H1 (cell line): ENCODE results near the gene CAMKK1. TPM values are rescaled to one million over a fixed set of nuclear protein-coding genes. Genes with fewer than 3 reads are reported as not detected.

Experiments used
- CTCF ChIA-PET: fragments of 300-600 bp; sonication (Branson Sonifier 250); formaldehyde crosslinking; loops from one replicate; lab custom pipeline; 2021; ENCODE audit not compliant: partially characterized antibody; lab: Charles Lee
- POLR2A ChIA-PET: fragments of 300-600 bp; sonication (Branson Sonifier 250); formaldehyde crosslinking; loops from one replicate; lab custom pipeline; 2021; ENCODE audit warnings: inconsistent platforms; ENCODE audit not compliant: partially characterized antibody; lab: Charles Lee
- DNase-seq, 2 experiments: peaks; one replicate each; pipeline versions ENCODE4 v3.0.0 to v3.0.0-alpha.2; 2010 to 2022; ENCODE audit warnings: low spot score in 2 of 2, low read depth in 1 of 2, mixed read lengths in 1 of 2
- FAIRE-seq: peaks from 2 replicates; lab custom pipeline; 2011; peaks lifted over from hg19 to GRCh38; lab: Jason Lieb, UNC
- H2AFZ ChIP-seq: 2 replicates; pipeline ENCODE4 v1.8.1; 2012; ENCODE audit warnings: low read length, inconsistent platforms
- H2AK5ac ChIP-seq: 2 replicates; pipeline ENCODE4 v1.6.1; 2013; ENCODE audit warnings: low read depth, low read length
- H2BK120ac ChIP-seq: replicated peaks from 2 replicates; pipeline ENCODE3; 2013; ENCODE audit warnings: low read depth, low read length, inconsistent platforms
- H2BK12ac ChIP-seq: 2 replicates; pipeline ENCODE4 v1.6.1; 2013; ENCODE audit warnings: low read depth, low read length
- H2BK15ac ChIP-seq: 2 replicates; pipeline ENCODE4 v1.6.1; 2013; ENCODE audit warnings: low read length
- H2BK20ac ChIP-seq: 2 replicates; pipeline ENCODE4 v1.6.1; 2013; ENCODE audit warnings: low read length
- H2BK5ac ChIP-seq: 2 replicates; pipeline ENCODE4 v1.6.1; 2013; ENCODE audit warnings: low read depth, low read length
- H3K14ac ChIP-seq: 2 replicates; pipeline ENCODE4 v1.6.1; 2013; ENCODE audit warnings: inconsistent platforms; ENCODE audit not compliant: insufficient read length
- H3K18ac ChIP-seq: 2 replicates; pipeline ENCODE4 v1.6.1; 2013; ENCODE audit warnings: low read length; ENCODE audit errors: extremely low read depth
- H3K23ac ChIP-seq: 2 replicates; pipeline ENCODE4 v1.6.1; 2013; ENCODE audit warnings: inconsistent platforms; ENCODE audit not compliant: insufficient read length
- H3K23me2 ChIP-seq: 2 replicates; pipeline ENCODE4 v1.6.1; 2013; ENCODE audit warnings: low read depth, low read length
- H3K27ac ChIP-seq: 2 replicates; pipeline ENCODE4 v1.6.1; 2011; ENCODE audit warnings: low read depth, low read length, inconsistent platforms
- H3K27me3 ChIP-seq, 4 experiments: replicated peaks in 1 of 4; 1 replicate in 1 of 4; 2 replicates in 3 of 4; pipeline versions ENCODE4 v1.6.1 to v1.8.1; 2011 to 2013; ENCODE audit warnings: low read length in 3 of 4, mild to moderate bottlenecking in 3 of 4, inconsistent platforms in 2 of 4, mixed read lengths in 2 of 4, moderate library complexity in 1 of 4; ENCODE audit not compliant: control insufficient read depth in 3 of 4, insufficient read depth in 3 of 4; ENCODE audit errors: extremely low read depth in 1 of 4
- H3K36me3 ChIP-seq, 4 experiments: 2 replicates each; pipeline versions ENCODE4 v1.6.1 to v1.8.1; 2011 to 2013; ENCODE audit warnings: mild to moderate bottlenecking in 4 of 4, low read length in 3 of 4, moderate library complexity in 2 of 4, control low read depth in 1 of 4, inconsistent platforms in 1 of 4; ENCODE audit not compliant: insufficient read depth in 4 of 4, control insufficient read depth in 2 of 4
- H3K4ac ChIP-seq: replicated peaks from 2 replicates; pipeline ENCODE3; 2013; ENCODE audit warnings: low read length, low read depth, mixed read lengths, inconsistent platforms; ENCODE audit not compliant: insufficient read length
- H3K4me1 ChIP-seq, 4 experiments: replicated peaks in 1 of 4; 1 replicate in 1 of 4; 2 replicates in 3 of 4; pipeline versions ENCODE4 v1.6.1 to v1.8.1; 2011 to 2013; ENCODE audit warnings: low read length in 3 of 4, inconsistent platforms in 2 of 4, mixed read lengths in 1 of 4; ENCODE audit not compliant: insufficient read depth in 4 of 4, control insufficient read depth in 3 of 4
- H3K4me2 ChIP-seq, 2 experiments: 2 replicates each; pipeline versions ENCODE4 v1.6.1 to v1.8.1; 2011 to 2013; ENCODE audit warnings: low read depth in 2 of 2, low read length in 2 of 2, control low read depth in 1 of 2, inconsistent platforms in 1 of 2, mild to moderate bottlenecking in 1 of 2; ENCODE audit not compliant: insufficient read depth in 1 of 2
- H3K4me3 ChIP-seq, 4 experiments: fragments of 200-600, 300-600 bp in 1 of 4; sonication (generic), shearing (Covaris generic), sonication (Bioruptor Twin) in 1 of 4; 2 replicates each; pipeline versions ENCODE4 v1.5.1 to v1.8.1; 2011 to 2016; ENCODE audit warnings: low read length in 4 of 4, low read depth in 3 of 4, control low read depth in 2 of 4, inconsistent platforms in 2 of 4, mild to moderate bottlenecking in 2 of 4, mixed read lengths in 1 of 4, moderate library complexity in 1 of 4; ENCODE audit not compliant: insufficient read depth in 2 of 4; ENCODE audit errors: extremely low read depth in 1 of 4
- H3K56ac ChIP-seq: replicated peaks from 2 replicates; pipeline ENCODE3; 2013; ENCODE audit warnings: low read depth, mild to moderate bottlenecking, mixed read lengths, low read length, inconsistent platforms; ENCODE audit not compliant: insufficient read length
- H3K79me1 ChIP-seq: 2 replicates; pipeline ENCODE4 v1.6.1; 2013; ENCODE audit warnings: low read depth, low read length, control low read depth
- H3K79me2 ChIP-seq, 2 experiments: 2 replicates each; pipeline versions ENCODE4 v1.6.1 to v1.8.1; 2012 to 2013; ENCODE audit warnings: low read length in 2 of 2, mild to moderate bottlenecking in 2 of 2, inconsistent platforms in 1 of 2; ENCODE audit not compliant: insufficient read depth in 2 of 2, control insufficient read depth in 1 of 2
- H3K9ac ChIP-seq, 4 experiments: replicated peaks in 1 of 4; 1 replicate in 1 of 4; 2 replicates in 3 of 4; pipeline versions ENCODE4 v1.6.1 to v1.8.1; 2011 to 2013; ENCODE audit warnings: low read depth in 3 of 4, low read length in 3 of 4, control low read depth in 2 of 4, mild to moderate bottlenecking in 2 of 4, moderate library complexity in 2 of 4, inconsistent platforms in 1 of 4; ENCODE audit errors: extremely low read depth in 1 of 4
- H3K9me3 ChIP-seq, 2 experiments: 2 replicates each; pipeline versions ENCODE4 v1.6.1 to v1.8.1; 2012 to 2013; ENCODE audit warnings: mild to moderate bottlenecking in 2 of 2, moderate library complexity in 2 of 2, control low read depth in 1 of 2, inconsistent platforms in 1 of 2, low read depth in 1 of 2, low read length in 1 of 2, mixed read lengths in 1 of 2; ENCODE audit not compliant: insufficient read depth in 2 of 2
- H4K20me1 ChIP-seq, 2 experiments: replicated peaks in 1 of 2; 2 replicates each; pipeline versions ENCODE3 to v1.8.1; 2011 to 2013; ENCODE audit warnings: inconsistent platforms in 2 of 2, low read length in 2 of 2, mild to moderate bottlenecking in 1 of 2; ENCODE audit not compliant: insufficient read depth in 2 of 2, control insufficient read depth in 1 of 2
- H4K5ac ChIP-seq: 2 replicates; pipeline ENCODE4 v1.6.1; 2013; ENCODE audit warnings: low read length, low read depth, mixed read lengths, inconsistent platforms; ENCODE audit not compliant: insufficient read length
- H4K8ac ChIP-seq: 2 replicates; pipeline ENCODE4 v1.8.0; 2013; ENCODE audit warnings: mild to moderate bottlenecking, moderate library complexity, low read length, inconsistent platforms; ENCODE audit not compliant: insufficient read depth; ENCODE audit errors: extremely low read depth
- H4K91ac ChIP-seq: replicated peaks from 2 replicates; pipeline ENCODE3; 2013; ENCODE audit warnings: low read length, mixed read lengths, inconsistent platforms; ENCODE audit not compliant: insufficient read length
- ATF3 ChIP-seq: IDR thresholded peaks from 2 replicates; pipeline ENCODE4 v1.6.1; 2011; ENCODE audit warnings: low read depth, mild to moderate bottlenecking, low read length; ENCODE audit not compliant: insufficient read depth
- BACH1 ChIP-seq: IDR thresholded peaks from 2 replicates; pipeline ENCODE4 v1.6.1; 2012; ENCODE audit warnings: low read length, improper control_type of control experiment
- CBX5 ChIP-seq: fragments of 300-800, 300-1000 bp; sonication (generic); IDR thresholded peaks from 2 replicates; pipeline ENCODE4 v1.7.1; 2016; ENCODE audit warnings: antibody characterized with exemption, low read length, low read depth
- CEBPB ChIP-seq: IDR thresholded peaks from 2 replicates; pipeline ENCODE4 v1.6.1; 2012; ENCODE audit warnings: low read depth, low read length
- CHD1 ChIP-seq: IDR thresholded peaks from 2 replicates; pipeline ENCODE4 v1.6.1; 2012; ENCODE audit warnings: low read depth, low read length, improper control_type of control experiment
- EP300 ChIP-seq, 2 experiments: IDR thresholded peaks; 1 replicate in 1 of 2; 2 replicates in 1 of 2; pipeline ENCODE4 v1.6.1; 2011 to 2012; ENCODE audit warnings: low read depth in 2 of 2, low read length in 2 of 2, mild to moderate bottlenecking in 2 of 2, borderline replicate concordance in 1 of 2, inconsistent platforms in 1 of 2, moderate library complexity in 1 of 2
- FOSL1 ChIP-seq: IDR thresholded peaks from 2 replicates; pipeline ENCODE4 v1.6.1; 2011; ENCODE audit warnings: mild to moderate bottlenecking, low read depth, low read length, moderate library complexity; ENCODE audit not compliant: insufficient read depth
- KDM4A ChIP-seq: IDR thresholded peaks from one replicate; pipeline ENCODE4 v1.7.1; 2012; ENCODE audit warnings: low read depth, mild to moderate bottlenecking, moderate library complexity, low read length, inconsistent platforms; ENCODE audit not compliant: severe bottlenecking
- TEAD4 ChIP-seq: IDR thresholded peaks from 2 replicates; pipeline ENCODE4 v1.6.1; 2012; ENCODE audit warnings: low read depth, low read length, inconsistent platforms, mixed read lengths
- YY1 ChIP-seq: IDR thresholded peaks from 2 replicates; pipeline ENCODE4 v1.6.1; 2011; ENCODE audit warnings: low read depth, mild to moderate bottlenecking, low read length
- WGBS, 2 experiments: shearing (Covaris generic) in 1 of 2; methylation state at CpG; one replicate each; pipeline versions ENCODE4 v1.1.6 to v1.1.7; 2013 to 2015; ENCODE audit warnings: low lambda C conversion rate in 2 of 2, mixed read lengths in 2 of 2, inconsistent platforms in 1 of 2, low coverage in 1 of 2, missing lambda C conversion rate in 1 of 2; ENCODE audit not compliant: insufficient replicate concordance in 2 of 2, insufficient coverage in 1 of 2, insufficient read length in 1 of 2; ENCODE audit errors: extremely low coverage in 1 of 2, missing lambda C conversion rate in 1 of 2; 5-methylcytosine and 5-hydroxymethylcytosine counted together
- polyA plus RNA-seq, 7 experiments: library from polyadenylated mRNA; depleted of rRNA in 3 of 7; stranded (reverse) in 5 of 7; unstranded in 2 of 7; fragments of >200 nt in 5 of 7; fragments of 200-250 nt in 2 of 7; gene quantifications; 1 replicate in 5 of 7; 2 replicates in 1 of 7; 4 replicates in 1 of 7; pipeline versions ENCODE4 v1.2.1 to v1.2.3, GENCODE V29; 2011 to 2013; ENCODE audit warnings: missing spikeins in 2 of 7, mixed read lengths in 2 of 7
- total RNA-seq: library from RNA; stranded (reverse); fragmentation: NEBNext Ultra II Directional; extraction: Animal tissue kit (Norgen Biotek cat#: 25700); gene quantifications from 2 replicates; pipeline ENCODE4 v1.2.1, GENCODE V29; 2021
- TF ChIP-seq, protein P1 (sequence below): IDR thresholded peaks from 2 replicates; pipeline ENCODE4 v1.6.1; 2012; ENCODE audit warnings: inconsistent platforms

Gene CAMKK1
- total and polyA plus RNA-seq, 2 of the 8 experiments (the other 6 are each of a cell fraction or from before 2014, with no cell fraction given), result 7.1 to 7.6 TPM

GRCh38 chr17:3889325-3890012 lies 3.4 kb downstream of the CAMKK1 start:
- H2AK5ac ChIP-seq, result peak overlapping the region; percentile 83; the same call in 1 of the 2 replicates
- H3K4me2 ChIP-seq, result no peak overlapping the region
- H3K36me3 ChIP-seq, result peaks cover 0 to 3% (median under 1%) of the 10 kb centered on the region in 4 experiments; a peak in 3 of 8 replicates
- no peak overlapping the region for H3K9ac ChIP-seq
- no peak overlapping the region for H2BK120ac ChIP-seq
- no peak overlapping the region for H3K14ac ChIP-seq
- H3K9me3 ChIP-seq, result no peaks in the 10 kb centered on the region
- H4K91ac ChIP-seq, result no peak overlapping the region
- H2BK12ac ChIP-seq, result peak overlapping the region; percentile 97; the same call in 1 of the 2 replicates
- peak overlapping the region; percentile 99; the same call in 1 of the 2 replicates for H2BK15ac ChIP-seq
- ChIA-PET CTCF (interaction anchor here (0.5 to 3.6 kb wide), 8 partner anchors 9 to 128 kb away, joined by 3 to 16 read pairs (median 6); partner anchors contain the start of gene NCBP3), POLR2A (interaction anchor here (0.6 to 1.2 kb wide), 4 partner anchors 11 to 82 kb away, joined by 3 to 5 read pairs (median 4); no protein-coding TSS in a partner anchor)
- peaks cover 14% of the 10 kb centered on the region; the same call in 1 of the 2 replicates for H3K23me2 ChIP-seq
- no peak overlapping the region; the same call in 1 of the 2 replicates for H2BK20ac ChIP-seq
- peaks cover 3 to 8% of the 10 kb centered on the region in 2 experiments for H4K20me1 ChIP-seq
- H3K23ac ChIP-seq, result no peak overlapping the region
- peak overlapping the region; percentile 52 for H2BK5ac ChIP-seq
- no peak overlapping the region for H3K56ac ChIP-seq
- peaks cover 0 to 5% (median 1%) of the 10 kb centered on the region in 4 experiments; a peak in 3 of 7 replicates for H3K27me3 ChIP-seq
- H3K27ac ChIP-seq, result no peak overlapping the region
- FAIRE-seq (no peak), DNase-seq (no peak)
- no peak overlapping the region for H3K4ac ChIP-seq
- H3K79me2 ChIP-seq, result no peaks in the 10 kb centered on the region; a peak in 1 of 4 replicates
- no peak overlapping the region for H4K5ac ChIP-seq
- H3K18ac ChIP-seq, result no peak overlapping the region; the same call in 1 of the 2 replicates
- no peak overlapping the region for H2AFZ ChIP-seq
- peak overlapping the region; percentile 35; the same call in 1 of the 2 replicates for H4K8ac ChIP-seq
- peaks cover 6 to 34% (median 24%) of the 10 kb centered on the region in 4 experiments for H3K4me1 ChIP-seq
- 92% methylated on average over 15 of the region's 17 CpGs; no CpG with 5 or more reads in 1 of the 2 experiments for WGBS, 2 experiments
- H3K79me1 ChIP-seq, result peaks cover 4% of the 10 kb centered on the region; the same call in 1 of the 2 replicates
- H3K4me3 ChIP-seq, result no peak overlapping the region
- TF ChIP-seq YY1 (no peak), CHD1 (no peak), EP300 (IDR thresholded peaks at IDR 0.05; ENCODE audit: borderline replicate concordance in 1 of 2, low read depth in 2 of 2, low read length in 2 of 2) (no peak), KDM4A (no peak), CEBPB (no peak), BACH1 (no peak), TEAD4 (no peak), ATF3 (no peak), FOSL1 (no peak), CBX5 (no peak)
- TF ChIP-seq, protein P1, sequence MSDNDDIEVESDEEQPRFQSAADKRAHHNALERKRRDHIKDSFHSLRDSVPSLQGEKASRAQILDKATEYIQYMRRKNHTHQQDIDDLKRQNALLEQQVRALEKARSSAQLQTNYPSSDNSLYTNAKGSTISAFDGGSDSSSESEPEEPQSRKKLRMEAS, result no peak
